K562 (cell line): ENCODE results near the gene C1orf74. TPM values are rescaled to one million over a fixed set of nuclear protein-coding genes. Genes with fewer than 3 reads are reported as not detected.

Source experiments
- FOXM1 ChIP-seq, 2 experiments: fragments of 450-650 bp in 1 of 2; sonication (generic) in 1 of 2; formaldehyde crosslinking in 1 of 2; IDR thresholded peaks; 2 replicates each; pipeline versions ENCODE4 v1.6.1 to v1.9.0; 2017 to 2022; ENCODE audit warnings: low read depth in 2 of 2, mild to moderate bottlenecking in 2 of 2, missing genetic modification reagents in 1 of 2, moderate library complexity in 1 of 2
- HIVEP1 ChIP-seq: fragments of 250-450 bp; sonication (Bioruptor Pico); IDR thresholded peaks from 2 replicates; pipeline ENCODE4 v1.4.0; 2020; ENCODE audit warnings: mild to moderate bottlenecking
- KLF6 ChIP-seq: fragments of 250-450 bp; sonication (Bioruptor Pico); IDR thresholded peaks from 2 replicates; pipeline ENCODE4 v1.4.0; 2020; ENCODE audit warnings: mild to moderate bottlenecking, moderate library complexity, borderline replicate concordance
- PHF21A ChIP-seq: fragments of 450-650 bp; IDR thresholded peaks from 2 replicates; pipeline ENCODE4 v1.6.1; 2017; ENCODE audit warnings: low read depth, borderline replicate concordance
- SIN3A ChIP-seq, 2 experiments: fragments of 150-350 bp in 1 of 2; IDR thresholded peaks; 2 replicates each; pipeline ENCODE4 v1.6.1; 2011 to 2016; ENCODE audit warnings: borderline replicate concordance in 2 of 2, low read depth in 2 of 2, low read length in 2 of 2, mild to moderate bottlenecking in 2 of 2, moderate library complexity in 2 of 2; ENCODE audit not compliant: control insufficient read depth in 1 of 2
- ZMIZ1 ChIP-seq, 2 experiments: fragments of 150-350 bp in 1 of 2; IDR thresholded peaks; 2 replicates each; pipeline ENCODE4 v1.6.1; 2012 to 2016; ENCODE audit warnings: low read depth in 2 of 2, low read length in 2 of 2, mild to moderate bottlenecking in 1 of 2, moderate library complexity in 1 of 2
- ZNF311 ChIP-seq: fragments of 250-450 bp; sonication (Bioruptor Pico); IDR thresholded peaks from 2 replicates; pipeline ENCODE4 v1.4.0; 2020; ENCODE audit warnings: mild to moderate bottlenecking, moderate library complexity
- ZNF407 ChIP-seq: fragments of 450-650 bp; IDR thresholded peaks from 2 replicates; pipeline ENCODE4 v1.6.1; 2016; ENCODE audit warnings: low read depth
- polyA plus RNA-seq, 8 experiments: library from polyadenylated mRNA; depleted of rRNA in 4 of 8; stranded (reverse) in 5 of 8; unstranded in 3 of 8; fragments of >200 nt; fragmentation: Nextera tagmentation in 2 of 8; fragmentation: Illumina TruSeq in 1 of 8; extraction: Ambion mirVana in 2 of 8; extraction: Trizol in 1 of 8; gene quantifications; 2 replicates each; pipeline versions ENCODE4 v1.2.1 to v1.2.3, GENCODE V29; 2011 to 2014; ENCODE audit warnings: inconsistent platforms in 1 of 8, missing spikeins in 1 of 8
- total RNA-seq, 7 experiments: library from RNA; depleted of rRNA in 6 of 7; stranded (reverse); fragments of >200 nt in 6 of 7; fragmentation: Illumina TruSeq in 2 of 7; extraction: Trizol in 2 of 7; gene quantifications; 2 replicates each; pipeline versions ENCODE4 v1.2.1 to v1.2.3, GENCODE V29; 2011 to 2021; ENCODE audit warnings: low replicate concordance in 1 of 7
- TF ChIP-seq, protein P1 (sequence below): sonication (generic); formaldehyde crosslinking; IDR thresholded peaks from 2 replicates; pipeline ENCODE4 v1.8.0; 2022; ENCODE audit warnings: mild to moderate bottlenecking, missing genetic modification reagents
- TF ChIP-seq, protein P2 (sequence below): fragments of 450-650 bp; IDR thresholded peaks from 2 replicates; pipeline ENCODE4 v1.6.1; 2016; ENCODE audit warnings: low read depth, mild to moderate bottlenecking, moderate library complexity
- TF ChIP-seq, protein P3 (sequence below): fragments of 250-450 bp; sonication (Bioruptor Pico); IDR thresholded peaks from 2 replicates; pipeline ENCODE4 v1.8.0; 2021; ENCODE audit warnings: moderate library complexity, mild to moderate bottlenecking, inconsistent platforms

C1orf74 gene
- total and polyA plus RNA-seq, 9 of the 15 experiments (the other 6 are each of a cell fraction or from before 2014, with no cell fraction given), result 4.0 to 7.6 (median 5.7) TPM

GRCh38 chr1:209808059-209808581 lies 23.8 kb upstream of the C1orf74 start (continued):
- TF ChIP-seq ZNF407, result no peak
- no peak for TF ChIP-seq ZMIZ1 (IDR thresholded peaks at IDR 0.05; ENCODE audit: low read depth in 2 of 2, low read length in 2 of 2)
- TF ChIP-seq, protein P1, sequence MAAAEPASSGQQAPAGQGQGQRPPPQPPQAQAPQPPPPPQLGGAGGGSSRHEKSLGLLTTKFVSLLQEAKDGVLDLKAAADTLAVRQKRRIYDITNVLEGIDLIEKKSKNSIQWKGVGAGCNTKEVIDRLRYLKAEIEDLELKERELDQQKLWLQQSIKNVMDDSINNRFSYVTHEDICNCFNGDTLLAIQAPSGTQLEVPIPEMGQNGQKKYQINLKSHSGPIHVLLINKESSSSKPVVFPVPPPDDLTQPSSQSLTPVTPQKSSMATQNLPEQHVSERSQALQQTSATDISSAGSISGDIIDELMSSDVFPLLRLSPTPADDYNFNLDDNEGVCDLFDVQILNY (CRISPR knock-in tag), result no peak
- TF ChIP-seq PHF21A, result no peak
- no peak for TF ChIP-seq SIN3A (IDR thresholded peaks at IDR 0.05; ENCODE audit: borderline replicate concordance in 2 of 2, control insufficient read depth in 1 of 2, low read depth in 2 of 2, low read length in 2 of 2)
- TF ChIP-seq, protein P2, sequence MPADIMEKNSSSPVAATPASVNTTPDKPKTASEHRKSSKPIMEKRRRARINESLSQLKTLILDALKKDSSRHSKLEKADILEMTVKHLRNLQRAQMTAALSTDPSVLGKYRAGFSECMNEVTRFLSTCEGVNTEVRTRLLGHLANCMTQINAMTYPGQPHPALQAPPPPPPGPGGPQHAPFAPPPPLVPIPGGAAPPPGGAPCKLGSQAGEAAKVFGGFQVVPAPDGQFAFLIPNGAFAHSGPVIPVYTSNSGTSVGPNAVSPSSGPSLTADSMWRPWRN, result no peak
- TF ChIP-seq, protein P3, sequence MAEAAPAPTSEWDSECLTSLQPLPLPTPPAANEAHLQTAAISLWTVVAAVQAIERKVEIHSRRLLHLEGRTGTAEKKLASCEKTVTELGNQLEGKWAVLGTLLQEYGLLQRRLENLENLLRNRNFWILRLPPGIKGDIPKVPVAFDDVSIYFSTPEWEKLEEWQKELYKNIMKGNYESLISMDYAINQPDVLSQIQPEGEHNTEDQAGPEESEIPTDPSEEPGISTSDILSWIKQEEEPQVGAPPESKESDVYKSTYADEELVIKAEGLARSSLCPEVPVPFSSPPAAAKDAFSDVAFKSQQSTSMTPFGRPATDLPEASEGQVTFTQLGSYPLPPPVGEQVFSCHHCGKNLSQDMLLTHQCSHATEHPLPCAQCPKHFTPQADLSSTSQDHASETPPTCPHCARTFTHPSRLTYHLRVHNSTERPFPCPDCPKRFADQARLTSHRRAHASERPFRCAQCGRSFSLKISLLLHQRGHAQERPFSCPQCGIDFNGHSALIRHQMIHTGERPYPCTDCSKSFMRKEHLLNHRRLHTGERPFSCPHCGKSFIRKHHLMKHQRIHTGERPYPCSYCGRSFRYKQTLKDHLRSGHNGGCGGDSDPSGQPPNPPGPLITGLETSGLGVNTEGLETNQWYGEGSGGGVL (CRISPR knock-in tag), result no peak
- no peak for TF ChIP-seq KLF6 (CRISPR knock-in tag)
- TF ChIP-seq FOXM1 (IDR thresholded peaks at IDR 0.05; ENCODE audit: low read depth), result no peak
- TF ChIP-seq FOXM1 (CRISPR knock-in tag; IDR thresholded peaks at IDR 0.05; ENCODE audit: low read depth), result no peak
- TF ChIP-seq ZNF311, result no peak
- TF ChIP-seq HIVEP1 (CRISPR knock-in tag), result no peak
